OCI-LY3 (cell line): ENCODE measurements around the gene ECT2.
"Not testable (repeated sequence)": the region's sequence is repeated elsewhere in the genome, so short reads cannot be mapped to it uniquely, and the experiment has no call there.

Experiments
- H2AFZ ChIP-seq: fragments of 200-600, 300-600 bp; shearing (Covaris generic); 2 replicates; pipeline ENCODE4 v1.6.0; 2014; ENCODE audit warnings: antibody characterized with exemption, low read depth, low read length
- H3K27ac ChIP-seq: fragments of 200-600, 300-600 bp; sonication (generic); 2 replicates; pipeline ENCODE4 v1.5.1; 2014; ENCODE audit warnings: mild to moderate bottlenecking, low read length, moderate library complexity, mixed read lengths
- H3K27me3 ChIP-seq: fragments of 200-600, 300-600 bp; sonication (generic); 2 replicates; pipeline ENCODE4 v1.6.1; 2014; ENCODE audit warnings: low read depth, low read length, mixed read lengths
- H3K36me3 ChIP-seq: fragments of 200-600, 300-600 bp; sonication (generic); replicated peaks from 2 replicates; pipeline ENCODE3; 2014; ENCODE audit warnings: low read depth, low read length, mixed read lengths
- H3K4me1 ChIP-seq: fragments of 300-600, 200-600 bp; sonication (generic); 2 replicates; pipeline ENCODE4 v1.6.1; 2014; ENCODE audit warnings: low read length, mixed read lengths
- H3K4me2 ChIP-seq: fragments of 200-600, 300-600 bp; sonication (generic); 2 replicates; pipeline ENCODE4 v1.6.1; 2014; ENCODE audit warnings: low read length, mixed read lengths
- H3K4me3 ChIP-seq: fragments of 300-600, 200-600 bp; sonication (generic); 2 replicates; pipeline ENCODE4 v1.5.1; 2014; ENCODE audit warnings: antibody characterized with exemption, mild to moderate bottlenecking, low read length, moderate library complexity
- H3K79me2 ChIP-seq: fragments of 300-600, 200-600 bp; shearing (Covaris generic); 2 replicates; pipeline ENCODE4 v1.6.1; 2014; ENCODE audit warnings: mild to moderate bottlenecking, low read length, mixed read lengths
- H3K9ac ChIP-seq: fragments of 300-600, 200-600 bp; shearing (Covaris generic); 2 replicates; pipeline ENCODE4 v1.6.0; 2014; ENCODE audit warnings: mild to moderate bottlenecking, low read length, moderate library complexity
- H3K9me3 ChIP-seq: fragments of 200-600, 300-600 bp; shearing (Covaris generic); 2 replicates; pipeline ENCODE4 v1.6.1; 2014; ENCODE audit warnings: low read length, mixed read lengths; ENCODE audit not compliant: insufficient read depth
- H4K20me1 ChIP-seq: fragments of 200-600, 300-600 bp; sonication (generic); 2 replicates; pipeline ENCODE4 v1.6.1; 2016; ENCODE audit warnings: low read length, mixed read lengths; ENCODE audit not compliant: insufficient read depth
- EZH2phosphoT487 ChIP-seq: fragments of 200-600 bp; shearing (Covaris generic); IDR thresholded peaks from 2 replicates; pipeline ENCODE4 v1.6.1; 2018; ENCODE audit warnings: antibody characterized with exemption, mixed run types, low read depth
- TF ChIP-seq, protein P1 (sequence below): fragments of 200-600, 300-600 bp; sonication (generic); IDR thresholded peaks from 2 replicates; pipeline ENCODE4 v1.5.1; 2014; ENCODE audit warnings: antibody characterized with exemption, low read length, low read depth

Gene ECT2

GRCh38 chr3:172753125-172753524 lies 2.6 kb downstream of the ECT2 start:
- Histone ChIP-seq H3K9ac (no peak overlapping the region), H4K20me1 (0 out of 2 replicates have a peak, but pooled peaks cover 4% of the 10 kb centered on the region), H3K36me3 (peaks cover 22% of the 10 kb centered on the region), H3K9me3 (no peaks in the 10 kb centered on the region), H3K27me3 (no peaks in the 10 kb centered on the region), H3K4me3 (no peak overlapping the region), H3K79me2 (peaks cover 44% of the 10 kb centered on the region), H2AFZ (no peak overlapping the region), H3K4me2 (no peak overlapping the region), H3K4me1 (peaks cover 14% of the 10 kb centered on the region), H3K27ac (no peak overlapping the region)
- TF ChIP-seq EZH2phosphoT487 = no peak
- TF ChIP-seq, protein P1, sequence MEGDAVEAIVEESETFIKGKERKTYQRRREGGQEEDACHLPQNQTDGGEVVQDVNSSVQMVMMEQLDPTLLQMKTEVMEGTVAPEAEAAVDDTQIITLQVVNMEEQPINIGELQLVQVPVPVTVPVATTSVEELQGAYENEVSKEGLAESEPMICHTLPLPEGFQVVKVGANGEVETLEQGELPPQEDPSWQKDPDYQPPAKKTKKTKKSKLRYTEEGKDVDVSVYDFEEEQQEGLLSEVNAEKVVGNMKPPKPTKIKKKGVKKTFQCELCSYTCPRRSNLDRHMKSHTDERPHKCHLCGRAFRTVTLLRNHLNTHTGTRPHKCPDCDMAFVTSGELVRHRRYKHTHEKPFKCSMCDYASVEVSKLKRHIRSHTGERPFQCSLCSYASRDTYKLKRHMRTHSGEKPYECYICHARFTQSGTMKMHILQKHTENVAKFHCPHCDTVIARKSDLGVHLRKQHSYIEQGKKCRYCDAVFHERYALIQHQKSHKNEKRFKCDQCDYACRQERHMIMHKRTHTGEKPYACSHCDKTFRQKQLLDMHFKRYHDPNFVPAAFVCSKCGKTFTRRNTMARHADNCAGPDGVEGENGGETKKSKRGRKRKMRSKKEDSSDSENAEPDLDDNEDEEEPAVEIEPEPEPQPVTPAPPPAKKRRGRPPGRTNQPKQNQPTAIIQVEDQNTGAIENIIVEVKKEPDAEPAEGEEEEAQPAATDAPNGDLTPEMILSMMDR = no peak

GRCh38 chr3:172760416-172760815 lies 9.9 kb downstream of the ECT2 start:
- H3K4me2 ChIP-seq, H4K20me1 ChIP-seq, H3K9me3 ChIP-seq, H3K4me3 ChIP-seq, H3K27me3 ChIP-seq, H3K4me1 ChIP-seq, H3K79me2 ChIP-seq, H3K27ac ChIP-seq, H3K9ac ChIP-seq, H2AFZ ChIP-seq: not testable (repeated sequence)
- peaks cover 46% of the 10 kb centered on the region for H3K36me3 ChIP-seq

DNA sequence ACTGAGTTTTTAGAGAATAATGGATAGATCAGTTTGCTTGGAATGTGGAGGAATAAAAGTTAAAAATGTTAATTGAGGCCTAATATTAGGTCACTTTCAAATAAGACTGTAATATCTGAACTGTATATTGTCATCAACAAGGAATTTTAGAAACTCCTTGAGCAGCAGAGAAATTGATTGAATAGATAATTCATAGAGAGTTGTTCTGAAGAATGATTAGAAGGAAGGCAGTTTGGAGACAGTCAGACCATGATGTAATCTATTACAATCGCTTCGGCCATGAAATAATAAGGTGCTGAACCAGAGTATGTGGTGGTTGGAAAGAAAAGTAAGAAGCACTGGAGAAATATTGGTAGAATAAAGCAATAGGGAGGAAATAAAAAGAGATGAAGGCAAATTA lies 15.7 kb downstream of the ECT2 start:
- H3K4me2 ChIP-seq = no peak overlapping the region
- H2AFZ ChIP-seq = no peak overlapping the region
- peaks cover 2% of the 10 kb centered on the region; the same call in 1 of the 2 replicates for H3K4me1 ChIP-seq
- H4K20me1 ChIP-seq = no peaks in the 10 kb centered on the region
- no peaks in the 10 kb centered on the region for H3K79me2 ChIP-seq
- H3K4me3 ChIP-seq = no peak overlapping the region
- TF ChIP-seq, protein P1 = no peak
- TF ChIP-seq EZH2phosphoT487 = no peak
- peaks cover 69% of the 10 kb centered on the region for H3K36me3 ChIP-seq
- H3K27me3 ChIP-seq = no peaks in the 10 kb centered on the region
- no peak overlapping the region for H3K27ac ChIP-seq
- no peaks in the 10 kb centered on the region for H3K9me3 ChIP-seq
- H3K9ac ChIP-seq = no peak overlapping the region

DNA sequence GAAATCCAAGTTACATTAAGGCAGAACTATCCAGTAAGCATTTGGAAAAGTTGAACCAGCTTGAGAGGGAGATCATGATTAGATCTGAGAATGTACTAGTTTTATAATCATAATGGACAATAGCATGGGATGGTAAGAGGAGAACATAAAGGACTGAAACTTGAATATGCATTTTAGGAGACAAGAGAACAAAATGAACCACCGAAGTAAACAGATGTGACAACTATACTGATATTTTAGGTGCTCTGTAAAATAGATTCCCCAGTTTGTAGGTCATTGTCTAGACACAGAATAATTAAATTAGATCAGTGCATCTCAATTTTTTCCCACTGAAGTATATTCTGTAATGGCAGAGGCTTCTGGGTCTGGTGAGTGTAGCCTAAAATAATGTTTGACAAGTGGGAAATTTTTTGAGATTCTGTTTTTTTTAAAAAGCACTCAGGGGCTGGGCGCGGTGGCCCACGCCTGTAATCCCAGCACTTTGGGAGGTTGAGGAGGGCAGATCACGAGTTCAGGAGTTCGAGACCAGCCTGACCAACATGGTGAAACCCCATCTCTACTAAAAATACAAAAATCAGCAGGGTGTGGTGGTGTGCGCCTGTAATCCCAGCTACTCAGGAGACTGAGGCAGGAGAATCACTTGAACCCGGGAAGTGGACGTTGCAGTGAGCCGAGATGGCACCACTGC lies 16.3 kb downstream of the ECT2 start:
- peaks cover 72% of the 10 kb centered on the region for H3K36me3 ChIP-seq

DNA sequence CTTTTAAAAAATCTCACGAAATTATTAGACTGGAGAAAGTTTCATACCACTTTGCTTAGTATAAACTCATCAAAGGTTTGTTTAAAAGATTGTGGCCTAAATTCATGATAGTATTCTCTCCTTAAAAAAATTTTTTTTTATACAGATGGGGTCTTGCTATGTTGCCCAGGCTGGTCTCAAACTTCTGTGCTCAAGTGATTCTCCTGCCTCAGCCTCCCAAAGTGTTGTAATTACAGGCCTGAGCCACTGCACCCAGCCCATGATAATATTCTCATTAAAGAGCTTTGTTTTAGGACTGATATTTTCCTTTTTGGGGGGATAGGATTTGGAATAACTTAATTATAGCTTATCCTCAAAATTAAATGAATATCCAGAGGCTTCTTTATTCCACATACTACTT lies 19.9 kb downstream of the ECT2 start:
- no peaks in the 10 kb centered on the region for H3K79me2 ChIP-seq
- H3K4me1 ChIP-seq = peaks cover 7% of the 10 kb centered on the region; the same call in 1 of the 2 replicates
- H3K36me3 ChIP-seq = peaks cover 62% of the 10 kb centered on the region
- no peaks in the 10 kb centered on the region for H3K27me3 ChIP-seq
- no peak for TF ChIP-seq EZH2phosphoT487
- TF ChIP-seq, protein P1 = no peak
- H3K9me3 ChIP-seq = no peaks in the 10 kb centered on the region
- H3K9ac ChIP-seq = no peak overlapping the region
- no peak overlapping the region for H3K27ac ChIP-seq
- H2AFZ ChIP-seq = no peak overlapping the region
- no peak overlapping the region for H3K4me3 ChIP-seq
- H3K4me2 ChIP-seq = no peak overlapping the region
- no peaks in the 10 kb centered on the region for H4K20me1 ChIP-seq

More for the DNA sequence above, 16.3 kb downstream of the ECT2 start:
- Histone ChIP-seq H4K20me1 (no peaks in the 10 kb centered on the region), H3K9me3 (no peaks in the 10 kb centered on the region), H3K4me1 (peaks cover 7% of the 10 kb centered on the region; the same call in 1 of the 2 replicates), H2AFZ (no peak overlapping the region), H3K4me2 (no peak overlapping the region), H3K9ac (no peak overlapping the region), H3K4me3 (no peak overlapping the region), H3K27ac (no peak overlapping the region), H3K79me2 (no peaks in the 10 kb centered on the region), H3K27me3 (no peaks in the 10 kb centered on the region)
- no peak for TF ChIP-seq EZH2phosphoT487
